Activated CD4-positive, alpha-beta T cell treated with anti-CD3 and anti-CD28 coated beads, Interleukin-2, amount 10 ng/mL, durations not matched to agents 24 days and 14 days (primary cell): Measurements from ENCODE around the gene IL4I1. TPM values are rescaled to one million over a fixed set of nuclear protein-coding genes. Genes with fewer than 3 reads are reported as not detected.
"Not testable (repeated sequence)": the region's sequence is repeated elsewhere in the genome, so short reads cannot be mapped to it uniquely, and the experiment has no call there.

Experiments
- DNase-seq: peaks from one replicate; pipeline ENCODE4 v3.0.0; 2022
- H3K27ac Mint-ChIP-seq: one replicate; pipeline ENCODE4 v1.8.0; 2022; ENCODE audit warnings: mild to moderate bottlenecking, mixed read lengths
- H3K27me3 Mint-ChIP-seq: one replicate; pipeline ENCODE4 v1.8.0; 2022; ENCODE audit warnings: mixed read lengths
- H3K36me3 Mint-ChIP-seq: one replicate; pipeline ENCODE4 v1.8.0; 2022; ENCODE audit warnings: low read depth, mild to moderate bottlenecking, mixed read lengths
- H3K4me1 Mint-ChIP-seq: one replicate; pipeline ENCODE4 v1.8.0; 2021; ENCODE audit warnings: mixed read lengths
- H3K4me3 Mint-ChIP-seq: one replicate; pipeline ENCODE4 v1.8.0; 2022; ENCODE audit warnings: mild to moderate bottlenecking, moderate library complexity, mixed read lengths
- H3K9me3 Mint-ChIP-seq: one replicate; pipeline ENCODE4 v1.8.0; 2021; ENCODE audit warnings: mixed read lengths
- intact Hi-C: fragments of 100-400 bp; cut with micrococcal nuclease; formaldehyde crosslinking; loops from one replicate; pipeline ENCODE4 v1.15.1; 2023
- total RNA-seq: library from RNA; stranded (reverse); gene quantifications from 2 replicates; pipeline ENCODE4 v1.2.3, GENCODE V29; 2022

The IL4I1 gene
- total RNA-seq, 1 donor from 2014 or later: 41.4 TPM

- Mint-ChIP-seq H3K9me3 (peaks cover 4% of the 10 kb centered on the region), H3K27ac (peak overlapping the region; percentile 25), H3K27me3 (peaks cover 3% of the 10 kb centered on the region), H3K4me1 (peaks cover 51% of the 10 kb centered on the region), H3K36me3 (peaks cover 63% of the 10 kb centered on the region), H3K4me3 (peak overlapping the region; percentile 97)
- DNase-seq: peak; percentile 69
- intact Hi-C loops: loop anchor here (5.0 kb wide), 1 partner anchor 118 kb away; the partner anchor contains the start of gene FUZ
These were observed 33.9 kb upstream of the IL4I1 start for GRCh38 chr19:49930483-49931011.

- Mint-ChIP-seq H3K36me3 (peaks cover 69% of the 10 kb centered on the region), H3K27me3 (peaks cover 3% of the 10 kb centered on the region), H3K4me1 (peaks cover 54% of the 10 kb centered on the region), H3K4me3 (peak overlapping the region; percentile 97), H3K9me3 (peaks cover 4% of the 10 kb centered on the region), H3K27ac (peak overlapping the region; percentile 100)
- intact Hi-C loops: loop anchor here (1.0 to 5.0 kb wide), 6 partner anchors 19 to 338 kb away; partner anchors contain the start of genes AKT1S1, FUZ, PRMT1 and PRR12
- peak; percentile 98 for DNase-seq
These were observed 33.2 kb upstream of the IL4I1 start for GRCh38 chr19:49929611-49930482.

GRCh38 chr19:49929121-49929610, 32.5 kb upstream of the IL4I1 start, which contains the start of the genes ATF5 and NUP62:
Gene ATF5, plus strand, starts transcription at chr19:49929205. Its CDS starts 1,646 bp downstream, at chr19:49930851.
Gene NUP62, minus strand, starts transcription at chr19:49929504. Its CDS starts 19,697 bp downstream, at chr19:49909807.
- Mint-ChIP-seq H3K9me3 (peaks cover 4% of the 10 kb centered on the region), H3K27ac (peak within 1 kb of the TSS; percentile 100), H3K27me3 (peaks cover 3% of the 10 kb centered on the region), H3K36me3 (peaks cover 73% of the 10 kb centered on the region), H3K4me1 (peaks cover 56% of the 10 kb centered on the region), H3K4me3 (peak within 1 kb of the TSS; percentile 97)
- DNase-seq: peak; percentile 98
- intact Hi-C loops: loop anchor here (1.0 to 5.0 kb wide), 5 partner anchors 18 to 337 kb away; partner anchors contain the start of genes AKT1S1, PRMT1, PRR12 and TBC1D17

DNA sequence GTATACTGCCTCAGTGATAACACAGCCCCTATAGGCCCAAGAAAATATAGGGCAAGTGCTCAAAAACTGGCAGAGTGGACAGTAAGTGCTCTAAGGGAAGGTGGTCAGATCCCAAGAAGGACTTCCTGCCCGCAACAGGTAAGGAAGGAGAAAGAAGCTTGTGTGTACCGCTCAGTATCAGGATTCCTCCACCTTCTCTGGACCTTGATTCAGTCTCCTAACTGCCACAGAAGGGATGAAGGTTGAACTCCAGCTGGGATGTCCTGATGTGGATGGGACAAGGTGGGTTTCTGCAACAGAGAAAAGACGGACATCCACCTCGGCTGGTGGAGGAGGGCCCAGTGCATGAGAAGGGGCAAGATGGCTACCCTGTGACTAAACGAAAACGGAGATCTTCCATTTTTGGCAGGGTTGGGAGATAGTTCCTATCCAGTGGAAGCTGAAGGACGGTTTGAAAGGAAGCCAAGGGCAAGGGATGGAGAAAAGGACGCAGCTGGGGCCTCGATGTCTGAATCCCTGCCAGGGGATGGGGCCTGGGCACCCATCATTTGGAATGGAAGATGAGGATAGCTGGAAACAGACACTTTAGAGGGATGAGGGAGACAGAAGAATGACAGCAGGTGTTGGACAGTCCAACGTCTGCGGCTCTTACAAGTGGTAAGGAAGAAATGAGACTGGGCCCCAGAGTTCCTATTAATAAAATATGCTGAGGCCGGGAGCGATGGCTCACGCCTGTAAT, 31.0 kb upstream of the IL4I1 start:
- Mint-ChIP-seq H3K9me3 (peaks cover 4% of the 10 kb centered on the region), H3K27me3 (peaks cover 3% of the 10 kb centered on the region), H3K4me3 (peak overlapping the region; percentile 97), H3K4me1 (peaks cover 49% of the 10 kb centered on the region), H3K27ac (peak overlapping the region; percentile 95), H3K36me3 (peaks cover 74% of the 10 kb centered on the region)
- no peak for DNase-seq
- intact Hi-C loops: loop anchor here (1.0 to 5.0 kb wide), 4 partner anchors 17 to 335 kb away; partner anchors contain the start of genes PRMT1 and PRR12

- peaks cover 50% of the 10 kb centered on the region for H3K4me1 Mint-ChIP-seq
- H3K9me3 Mint-ChIP-seq: no peaks in the 10 kb centered on the region
- H3K36me3 Mint-ChIP-seq: peaks cover 76% of the 10 kb centered on the region
- peak overlapping the region; percentile 97 for H3K4me3 Mint-ChIP-seq
- H3K27me3 Mint-ChIP-seq: peaks cover 3% of the 10 kb centered on the region
- H3K27ac Mint-ChIP-seq: no peak overlapping the region
- intact Hi-C loops: loop anchor here (5.0 kb wide), 1 partner anchor 334 kb away; the partner anchor contains the start of gene PRR12
- DNase-seq: no peak
These were observed 29.8 kb upstream of the IL4I1 start for GRCh38 chr19:49926515-49926914.

DNA sequence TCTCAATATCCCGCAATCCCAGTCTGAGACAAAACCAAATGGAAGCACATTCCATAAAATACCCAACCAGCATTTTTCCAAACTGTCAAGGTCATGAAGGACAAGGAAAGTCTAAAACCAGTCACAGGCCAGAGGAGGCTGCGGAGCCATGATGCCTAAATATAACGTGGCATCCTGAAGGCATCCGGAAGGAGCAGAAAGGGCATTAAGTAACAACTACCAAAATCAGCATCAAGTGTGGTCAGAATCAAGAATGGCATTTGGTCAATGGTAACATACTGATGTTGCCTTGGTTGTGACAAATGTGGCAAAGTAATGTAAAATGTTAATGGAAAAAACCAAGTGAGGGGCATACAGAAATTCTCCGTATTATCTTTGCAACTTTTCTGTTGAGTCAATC, 28.8 kb upstream of the IL4I1 start:
- peak overlapping the region; percentile 38 for H3K27ac Mint-ChIP-seq
- H3K27me3 Mint-ChIP-seq: peaks cover 3% of the 10 kb centered on the region
- H3K4me3 Mint-ChIP-seq: peak overlapping the region; percentile 34
- no peaks in the 10 kb centered on the region for H3K9me3 Mint-ChIP-seq
- peaks cover 54% of the 10 kb centered on the region for H3K4me1 Mint-ChIP-seq
- H3K36me3 Mint-ChIP-seq: peaks cover 74% of the 10 kb centered on the region
- DNase-seq: no peak
- intact Hi-C loops: loop anchor here (5.0 kb wide), 1 partner anchor 333 kb away; the partner anchor contains the start of gene PRR12

- intact Hi-C loops: loop anchor here (5.0 kb wide), 1 partner anchor 333 kb away; the partner anchor contains the start of gene PRR12
- peaks cover 71% of the 10 kb centered on the region for H3K36me3 Mint-ChIP-seq
- H3K27ac Mint-ChIP-seq, H3K27me3 Mint-ChIP-seq, H3K4me3 Mint-ChIP-seq, H3K9me3 Mint-ChIP-seq, DNase-seq: not testable (repeated sequence)
- peaks cover 47% of the 10 kb centered on the region for H3K4me1 Mint-ChIP-seq
These were observed 28.2 kb upstream of the IL4I1 start for GRCh38 chr19:49924881-49925210.

DNA sequence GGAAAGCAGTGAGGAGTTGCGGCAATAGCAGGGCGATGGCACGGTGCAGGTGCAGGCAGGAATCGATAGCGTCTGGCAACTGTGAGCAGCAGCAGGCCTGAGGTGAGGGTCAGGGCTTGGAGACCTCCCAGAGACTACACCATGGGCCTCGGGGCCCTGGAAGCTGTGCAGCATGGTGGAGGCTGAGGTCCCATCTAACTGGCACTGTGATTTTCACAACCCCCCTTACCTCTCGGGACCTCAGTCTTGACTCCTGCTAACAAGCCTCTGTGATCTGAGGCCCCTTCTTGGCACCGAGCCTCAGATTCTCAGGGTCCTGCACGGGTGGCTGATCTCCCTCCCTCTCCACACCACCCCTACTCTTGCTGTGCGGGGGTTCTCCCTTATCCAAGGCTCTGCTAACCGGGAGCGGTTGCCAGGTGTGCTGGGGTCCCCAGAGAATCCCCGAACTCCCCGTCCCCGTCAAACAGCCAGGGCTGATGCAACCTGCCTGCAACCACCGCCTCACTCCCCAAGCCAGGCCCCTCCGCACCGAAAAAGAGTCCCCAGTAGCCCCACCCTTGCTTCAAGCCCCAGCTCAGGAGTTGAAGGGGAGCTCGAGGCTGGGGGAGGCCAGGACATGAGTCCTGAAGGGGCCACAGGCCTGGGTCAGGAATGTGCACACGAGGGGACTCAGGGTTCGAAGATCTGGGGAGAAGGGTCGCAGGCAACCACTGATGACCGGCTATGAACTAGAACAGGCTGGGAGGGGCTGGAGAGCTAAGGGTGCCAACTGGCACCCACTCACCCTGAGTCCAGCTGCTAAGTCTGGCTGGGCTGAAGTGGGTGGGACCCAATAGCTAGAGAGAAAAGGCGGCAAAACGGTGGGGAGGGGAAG, 27.6 kb upstream of the IL4I1 start:
- DNase-seq: no peak
- no peak overlapping the region for H3K27ac Mint-ChIP-seq
- peaks cover 45% of the 10 kb centered on the region for H3K4me1 Mint-ChIP-seq
- intact Hi-C loops: no loop called here
- peaks cover 68% of the 10 kb centered on the region for H3K36me3 Mint-ChIP-seq
- no peak overlapping the region for H3K4me3 Mint-ChIP-seq
- no peaks in the 10 kb centered on the region for H3K9me3 Mint-ChIP-seq
- H3K27me3 Mint-ChIP-seq: no peaks in the 10 kb centered on the region

DNA sequence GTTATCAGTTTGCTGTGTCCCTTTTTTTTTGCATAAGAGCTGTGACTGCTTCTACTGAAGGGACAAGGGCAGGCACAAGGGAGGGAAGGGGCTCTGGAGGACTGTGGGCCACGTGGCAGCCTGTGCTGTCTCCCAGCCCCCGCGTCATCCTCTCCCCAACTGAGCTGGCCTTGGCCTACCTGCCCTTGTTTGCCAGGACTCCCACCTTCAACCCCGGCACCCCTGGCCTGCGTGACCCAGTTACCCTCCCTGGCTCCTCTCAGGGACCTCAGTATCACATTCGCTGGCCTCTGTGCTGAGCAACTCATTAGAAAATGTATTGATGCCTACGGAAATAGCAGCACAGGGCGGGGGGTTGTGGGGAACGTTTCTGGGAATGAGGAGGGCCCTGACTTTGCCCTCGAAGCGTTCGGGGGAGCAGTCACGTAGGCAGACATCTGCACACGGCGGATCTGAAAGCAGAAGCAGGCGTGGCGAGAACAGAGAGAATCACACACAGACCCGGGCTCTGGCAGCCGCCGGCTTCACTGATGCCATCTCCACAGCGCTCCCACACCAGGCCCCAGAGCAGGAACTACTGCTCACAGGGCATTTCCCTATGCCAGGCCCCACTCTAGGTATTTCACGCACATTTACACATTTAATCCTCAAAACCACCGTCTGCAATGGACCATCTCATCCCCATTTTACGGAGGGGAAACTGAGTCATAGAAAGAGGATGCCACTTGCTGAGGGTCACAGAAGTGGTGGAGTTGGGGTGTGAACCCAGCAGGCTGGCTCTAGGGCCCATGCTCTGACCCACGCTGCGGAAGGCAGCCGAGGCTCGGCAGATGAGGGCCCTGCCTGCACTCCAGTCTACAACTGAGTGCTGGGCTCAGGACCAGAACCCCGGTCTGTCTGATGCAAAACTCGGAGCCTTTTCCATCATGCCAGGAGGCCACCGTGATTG, 26.6 kb upstream of the IL4I1 start:
- peaks cover 65% of the 10 kb centered on the region for H3K36me3 Mint-ChIP-seq

DNA sequence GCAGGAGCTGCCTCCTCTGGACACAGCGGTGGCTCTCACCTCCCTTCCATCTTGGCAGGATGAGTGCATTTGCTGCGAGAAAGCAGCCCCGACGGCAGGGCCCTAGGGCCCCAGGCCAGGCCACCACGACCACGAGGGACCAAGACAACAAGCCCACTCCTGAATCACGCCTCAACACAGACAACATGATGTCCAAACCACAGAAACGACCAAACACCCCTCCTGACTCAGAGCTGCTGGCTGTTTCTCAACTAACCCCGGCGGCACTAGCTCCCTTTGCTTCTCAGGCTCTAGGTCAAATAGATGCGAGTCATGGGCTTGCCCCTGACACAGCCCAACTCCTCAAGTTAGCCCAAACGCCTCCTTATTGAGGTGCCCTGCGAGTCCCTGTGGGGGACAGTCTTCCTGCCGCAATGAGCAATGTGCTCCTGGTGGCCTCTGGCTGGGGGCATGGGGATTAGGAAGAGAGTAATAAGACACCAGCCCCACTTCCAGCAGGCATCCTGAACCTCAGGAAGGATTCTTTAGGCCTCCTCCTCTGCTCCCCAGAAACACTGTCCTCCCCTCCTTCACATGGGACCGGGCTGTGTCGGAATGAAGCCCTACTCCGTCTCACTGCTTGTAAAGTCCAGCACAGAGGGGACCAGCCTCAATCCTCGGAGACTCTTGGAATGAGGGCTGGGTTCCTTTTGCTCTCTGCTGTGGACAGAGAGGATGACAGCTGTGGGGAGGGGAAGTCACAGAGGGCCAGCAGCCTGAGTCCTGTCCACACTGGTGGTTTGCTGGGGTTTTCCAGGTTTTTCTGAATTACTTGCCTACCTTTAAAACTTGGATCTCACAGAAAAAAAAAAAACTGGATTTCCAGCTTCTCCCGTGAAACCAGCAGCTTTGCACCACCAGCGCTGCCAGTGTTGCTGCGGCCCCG, 25.4 kb upstream of the IL4I1 start:
- H3K36me3 Mint-ChIP-seq: peaks cover 65% of the 10 kb centered on the region
- peaks cover 38% of the 10 kb centered on the region for H3K4me1 Mint-ChIP-seq
- H3K27me3 Mint-ChIP-seq: no peaks in the 10 kb centered on the region
- no peak overlapping the region for H3K4me3 Mint-ChIP-seq
- no peak for DNase-seq
- H3K27ac Mint-ChIP-seq: peak overlapping the region; percentile 29
- H3K9me3 Mint-ChIP-seq: no peaks in the 10 kb centered on the region
- intact Hi-C loops: no loop called here

More for the DNA sequence above, 26.6 kb upstream of the IL4I1 start:
- intact Hi-C loops: no loop called here
- peaks cover 44% of the 10 kb centered on the region for H3K4me1 Mint-ChIP-seq
- no peak for DNase-seq
- H3K27ac Mint-ChIP-seq: no peak overlapping the region
- H3K27me3 Mint-ChIP-seq: no peaks in the 10 kb centered on the region
- no peaks in the 10 kb centered on the region for H3K9me3 Mint-ChIP-seq
- no peak overlapping the region for H3K4me3 Mint-ChIP-seq
